ENCODE measurements around the gene CYB561A3. TPM values are rescaled to one million over a fixed set of nuclear protein-coding genes. Genes with fewer than 3 reads are reported as not detected.

Gene CYB561A3
- total RNA-seq, 1 donor from 2014 or later = 41.4 TPM

DNA sequence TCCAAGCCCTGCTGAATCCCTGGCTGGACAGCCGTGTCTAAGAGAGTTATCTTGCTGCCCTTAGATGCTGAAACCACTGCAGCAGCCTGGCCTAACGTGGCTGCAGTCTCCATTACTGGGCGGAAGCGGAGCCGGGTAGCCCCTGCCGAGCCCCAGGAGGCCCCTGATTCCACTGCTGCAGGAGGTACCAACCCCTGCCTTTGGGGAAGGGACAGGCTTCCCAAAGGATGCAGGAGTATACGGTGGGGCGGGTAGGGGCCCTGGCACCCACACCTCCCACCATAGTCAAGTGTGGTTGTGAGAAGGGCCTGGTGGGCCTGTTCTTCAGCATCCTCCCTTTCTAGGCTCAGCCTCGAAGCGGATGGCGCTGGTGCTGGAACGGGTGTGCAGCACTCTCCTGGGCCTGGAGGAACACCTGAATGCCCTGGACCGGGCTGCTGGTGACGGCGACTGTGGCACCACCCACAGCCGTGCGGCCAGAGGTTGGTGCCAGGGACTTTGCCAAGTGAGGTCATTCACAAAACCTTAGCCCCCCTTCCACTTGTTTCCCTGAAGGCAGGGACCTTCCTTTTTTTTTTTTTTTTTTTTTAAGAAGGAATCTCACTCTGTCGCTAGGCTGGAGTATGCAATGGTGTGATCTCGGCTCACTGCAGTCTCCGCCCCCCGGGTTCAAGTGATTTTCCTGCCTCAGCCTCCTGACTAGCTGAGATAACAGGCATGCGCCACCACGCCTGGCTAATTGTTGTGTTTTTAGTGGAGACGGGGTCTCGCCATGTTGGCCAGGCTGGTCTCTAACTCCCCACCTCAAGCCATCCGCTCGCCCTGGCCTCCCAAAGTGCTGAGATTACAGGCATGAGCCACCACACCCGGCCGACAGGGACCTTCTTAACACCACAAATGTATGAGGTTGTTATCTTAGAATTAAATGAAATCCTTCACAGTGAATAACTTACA lies 17.6 kb downstream of the CYB561A3 start:
- Mint-ChIP-seq H3K4me1 (ENCODE audit: low read depth) (no peaks in the 10 kb centered on the region), H3K9me3 (ENCODE audit: low read depth) (no peaks in the 10 kb centered on the region), H3K27ac (ENCODE audit: unreplicated experiment) (no peak overlapping the region), H3K27me3 (ENCODE audit: low read depth) (no peaks in the 10 kb centered on the region), H3K4me3 (ENCODE audit: unreplicated experiment) (no peak overlapping the region), H3K36me3 (ENCODE audit: low read depth) (peaks cover 14% of the 10 kb centered on the region)
- no peak for DNase-seq (ENCODE audit: low spot score)
- TF ChIP-seq, protein P1, sequence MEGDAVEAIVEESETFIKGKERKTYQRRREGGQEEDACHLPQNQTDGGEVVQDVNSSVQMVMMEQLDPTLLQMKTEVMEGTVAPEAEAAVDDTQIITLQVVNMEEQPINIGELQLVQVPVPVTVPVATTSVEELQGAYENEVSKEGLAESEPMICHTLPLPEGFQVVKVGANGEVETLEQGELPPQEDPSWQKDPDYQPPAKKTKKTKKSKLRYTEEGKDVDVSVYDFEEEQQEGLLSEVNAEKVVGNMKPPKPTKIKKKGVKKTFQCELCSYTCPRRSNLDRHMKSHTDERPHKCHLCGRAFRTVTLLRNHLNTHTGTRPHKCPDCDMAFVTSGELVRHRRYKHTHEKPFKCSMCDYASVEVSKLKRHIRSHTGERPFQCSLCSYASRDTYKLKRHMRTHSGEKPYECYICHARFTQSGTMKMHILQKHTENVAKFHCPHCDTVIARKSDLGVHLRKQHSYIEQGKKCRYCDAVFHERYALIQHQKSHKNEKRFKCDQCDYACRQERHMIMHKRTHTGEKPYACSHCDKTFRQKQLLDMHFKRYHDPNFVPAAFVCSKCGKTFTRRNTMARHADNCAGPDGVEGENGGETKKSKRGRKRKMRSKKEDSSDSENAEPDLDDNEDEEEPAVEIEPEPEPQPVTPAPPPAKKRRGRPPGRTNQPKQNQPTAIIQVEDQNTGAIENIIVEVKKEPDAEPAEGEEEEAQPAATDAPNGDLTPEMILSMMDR (IDR thresholded peaks at IDR 0.05) = no peak

DNA sequence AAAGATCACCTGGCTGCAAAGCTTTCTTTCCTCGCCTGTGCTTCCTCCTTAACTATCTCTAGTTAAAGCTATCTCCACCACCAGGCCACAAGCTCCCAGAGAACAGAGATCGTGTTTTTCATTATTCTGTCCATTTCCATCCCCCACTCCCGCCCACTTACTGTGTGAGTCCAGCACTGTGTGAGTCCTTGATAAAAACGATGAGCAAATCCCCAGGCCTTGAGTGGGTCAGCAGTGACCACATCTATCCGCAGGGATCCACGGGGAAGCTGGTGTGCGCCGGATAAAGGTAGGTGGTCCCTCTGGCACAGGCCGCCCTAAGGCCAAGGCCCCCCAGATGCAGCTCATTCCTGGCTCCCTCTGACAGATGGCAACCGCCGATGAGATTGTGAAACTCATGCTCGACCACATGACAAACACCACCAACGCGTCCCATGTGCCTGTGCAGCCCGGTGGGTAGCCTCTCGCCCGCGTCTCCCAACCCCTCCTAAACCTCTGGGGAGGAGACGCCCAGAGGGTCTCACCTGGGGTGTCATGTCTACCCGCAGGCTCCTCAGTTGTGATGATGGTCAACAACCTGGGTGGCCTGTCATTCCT lies 19.4 kb downstream of the CYB561A3 start:
- DNase-seq (ENCODE audit: low spot score) = no peak
- no peaks in the 10 kb centered on the region for H3K9me3 Mint-ChIP-seq (ENCODE audit: low read depth)
- no peak overlapping the region for H3K27ac Mint-ChIP-seq (ENCODE audit: unreplicated experiment)
- no peaks in the 10 kb centered on the region for H3K27me3 Mint-ChIP-seq (ENCODE audit: low read depth)
- H3K4me1 Mint-ChIP-seq (ENCODE audit: low read depth) = no peaks in the 10 kb centered on the region
- TF ChIP-seq, protein P1 (IDR thresholded peaks at IDR 0.05) = no peak
- no peak overlapping the region for H3K4me3 Mint-ChIP-seq (ENCODE audit: unreplicated experiment)
- peaks cover 10% of the 10 kb centered on the region for H3K36me3 Mint-ChIP-seq (ENCODE audit: low read depth)

DNA sequence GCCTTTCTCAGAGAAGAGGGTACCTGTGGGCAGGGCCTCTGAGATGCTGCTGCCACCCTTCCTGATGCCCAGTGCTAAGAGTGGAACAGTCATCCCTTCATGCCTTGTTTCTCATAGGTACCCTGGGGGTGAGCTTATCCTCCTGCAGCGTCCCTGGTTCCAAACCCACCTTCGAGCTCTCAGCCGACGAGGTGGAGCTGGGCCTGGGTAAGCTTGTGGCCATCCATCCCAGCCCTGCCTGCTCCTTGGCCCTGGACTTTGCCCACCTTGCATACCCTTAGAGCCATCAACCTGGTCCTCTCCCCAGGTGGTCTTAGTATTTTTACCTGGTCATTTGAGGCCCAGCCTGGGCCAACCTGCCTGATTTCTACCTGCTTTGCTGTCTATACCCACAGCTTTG lies 20.0 kb downstream of the CYB561A3 start:
- DNase-seq (ENCODE audit: low spot score) = no peak
- no peaks in the 10 kb centered on the region for H3K4me1 Mint-ChIP-seq (ENCODE audit: low read depth)
- no peaks in the 10 kb centered on the region for H3K9me3 Mint-ChIP-seq (ENCODE audit: low read depth)
- peaks cover 10% of the 10 kb centered on the region for H3K36me3 Mint-ChIP-seq (ENCODE audit: low read depth)
- no peak overlapping the region for H3K4me3 Mint-ChIP-seq (ENCODE audit: unreplicated experiment)
- H3K27me3 Mint-ChIP-seq (ENCODE audit: low read depth) = no peaks in the 10 kb centered on the region
- TF ChIP-seq, protein P1 (IDR thresholded peaks at IDR 0.05) = no peak
- H3K27ac Mint-ChIP-seq (ENCODE audit: unreplicated experiment) = no peak overlapping the region

DNA sequence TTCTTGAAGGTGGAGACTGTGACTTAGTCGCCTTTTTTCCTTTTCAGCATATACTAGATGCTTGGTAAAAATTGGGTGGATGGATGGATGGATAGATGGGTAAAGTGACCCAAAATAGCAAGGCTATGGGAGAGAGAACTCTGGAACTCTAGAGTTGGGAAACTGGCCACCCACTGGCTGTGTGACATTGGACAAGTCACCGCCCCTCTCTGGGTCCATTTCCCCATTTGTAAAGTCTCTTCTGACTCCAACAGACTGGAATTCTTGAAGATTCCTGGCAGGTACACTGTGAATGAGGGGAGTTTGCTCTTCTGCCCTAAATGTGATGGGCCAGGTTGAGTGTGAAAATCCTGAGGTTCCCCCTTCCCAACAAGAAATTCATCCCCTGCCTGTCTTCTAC lies 20.7 kb downstream of the CYB561A3 start:
- Mint-ChIP-seq H3K4me3 (ENCODE audit: unreplicated experiment) (no peak overlapping the region), H3K27me3 (ENCODE audit: low read depth) (no peaks in the 10 kb centered on the region), H3K27ac (ENCODE audit: unreplicated experiment) (no peak overlapping the region), H3K36me3 (ENCODE audit: low read depth) (peaks cover 10% of the 10 kb centered on the region), H3K9me3 (ENCODE audit: low read depth) (no peaks in the 10 kb centered on the region), H3K4me1 (ENCODE audit: low read depth) (no peaks in the 10 kb centered on the region)
- no peak for DNase-seq (ENCODE audit: low spot score)
- TF ChIP-seq, protein P1 (IDR thresholded peaks at IDR 0.05) = no peak

DNA sequence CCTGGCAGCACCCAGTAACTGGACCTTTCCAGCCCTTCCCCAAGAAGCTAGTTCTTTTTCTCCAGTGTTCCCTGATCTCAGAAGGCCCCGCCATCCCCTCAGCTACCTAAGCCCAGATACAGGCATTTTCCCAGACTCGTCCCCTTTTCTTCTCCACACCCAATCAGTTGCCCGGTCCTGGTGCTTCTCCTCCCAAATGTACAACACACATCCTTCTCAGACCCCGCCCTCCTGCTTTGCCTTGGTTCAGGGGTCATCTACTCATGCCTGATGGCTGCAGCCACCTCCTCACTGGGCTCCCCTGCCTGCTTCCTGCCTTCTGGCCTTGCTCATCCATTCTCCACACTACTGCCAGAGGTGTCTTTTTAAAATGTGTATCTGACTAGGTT lies 22.2 kb downstream of the CYB561A3 start:
- TF ChIP-seq, protein P1 (IDR thresholded peaks at IDR 0.05) = no peak
- peaks cover 10% of the 10 kb centered on the region for H3K36me3 Mint-ChIP-seq (ENCODE audit: low read depth)
- H3K4me3 Mint-ChIP-seq (ENCODE audit: unreplicated experiment) = no peak overlapping the region
- H3K27ac Mint-ChIP-seq (ENCODE audit: unreplicated experiment) = no peak overlapping the region
- H3K27me3 Mint-ChIP-seq (ENCODE audit: low read depth) = no peaks in the 10 kb centered on the region
- no peaks in the 10 kb centered on the region for H3K4me1 Mint-ChIP-seq (ENCODE audit: low read depth)
- H3K9me3 Mint-ChIP-seq (ENCODE audit: low read depth) = no peaks in the 10 kb centered on the region
- no peak for DNase-seq (ENCODE audit: low spot score)

All from chondrocyte (in vitro differentiated cells).